ENCODE measurements around the gene PRCP. TPM values are rescaled to one million over a fixed set of nuclear protein-coding genes. Genes with fewer than 3 reads are reported as not detected.
A peak's percentile ranks its signal among the peaks of the same experiment; 100 is the strongest.

PRCP gene
- polyA plus RNA-seq, 1 donor, result 73.8 TPM

DNA sequence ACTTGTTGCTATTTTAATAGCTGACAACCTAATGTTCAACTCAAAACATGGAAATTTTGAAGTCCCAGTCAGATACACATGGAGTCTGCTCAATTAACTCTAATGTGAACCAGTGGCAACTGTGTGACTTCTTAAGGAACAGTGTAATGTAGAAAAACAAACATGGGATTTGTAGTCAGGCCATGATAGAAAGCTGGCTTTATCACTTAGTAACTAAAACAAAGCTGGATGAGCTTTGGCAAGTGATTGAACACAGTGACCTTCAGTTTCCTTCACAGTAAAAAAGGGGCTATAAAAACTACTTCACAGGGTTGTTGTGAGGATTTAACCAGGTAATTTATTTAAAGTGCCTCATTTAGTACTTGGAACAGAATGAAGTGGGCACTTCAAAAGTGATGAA is 62.6 kb downstream of the PRCP start:
- Histone ChIP-seq H3K27ac (ENCODE audit: low read length) (no peak overlapping the region), H3K36me3 (ENCODE audit: control insufficient read depth, insufficient read depth, low read length) (peaks cover 4% of the 10 kb centered on the region), H3K4me3 (ENCODE audit: low read length) (no peak overlapping the region), H3K27me3 (ENCODE audit: control insufficient read depth, insufficient read depth, low read length) (no peaks in the 10 kb centered on the region), H3K4me1 (ENCODE audit: control insufficient read depth, insufficient read depth, low read length) (no peaks in the 10 kb centered on the region), H3K9me3 (ENCODE audit: control insufficient read depth, low read depth, low read length) (no peaks in the 10 kb centered on the region)
- peak in 1 of 2 donors; percentile 42 for DNase-seq

DNA sequence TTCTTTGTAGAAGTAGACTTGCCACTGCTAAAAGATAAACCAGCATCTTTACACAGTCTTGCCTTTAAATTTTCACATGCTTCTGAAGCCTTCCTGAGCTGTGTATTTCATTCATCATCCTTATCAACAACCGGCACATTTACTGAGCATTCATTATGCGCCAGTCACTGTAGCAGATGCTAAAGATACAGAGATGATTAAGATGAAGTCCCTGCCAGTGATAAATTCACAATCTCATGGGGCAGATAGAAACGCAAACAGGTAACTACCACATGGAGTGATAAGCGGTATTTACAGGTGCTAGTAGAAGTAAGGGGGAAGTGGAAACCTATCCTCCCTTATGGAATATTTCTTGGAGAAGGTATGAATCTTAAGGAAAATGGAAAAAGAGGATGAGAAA is 67.2 kb downstream of the PRCP start:
- WGBS (ENCODE audit: insufficient coverage, low lambda C conversion rate), result 40% methylated on average over 2 of the region's 4 CpGs
- no peak for DNase-seq
- Histone ChIP-seq H3K36me3 (ENCODE audit: control insufficient read depth, insufficient read depth, low read length) (no peaks in the 10 kb centered on the region), H3K9me3 (ENCODE audit: control insufficient read depth, low read depth, low read length) (no peaks in the 10 kb centered on the region), H3K27ac (ENCODE audit: low read length) (no peak overlapping the region), H3K27me3 (ENCODE audit: control insufficient read depth, insufficient read depth, low read length) (no peaks in the 10 kb centered on the region), H3K4me3 (ENCODE audit: low read length) (no peak overlapping the region), H3K4me1 (ENCODE audit: control insufficient read depth, insufficient read depth, low read length) (no peaks in the 10 kb centered on the region)

DNA sequence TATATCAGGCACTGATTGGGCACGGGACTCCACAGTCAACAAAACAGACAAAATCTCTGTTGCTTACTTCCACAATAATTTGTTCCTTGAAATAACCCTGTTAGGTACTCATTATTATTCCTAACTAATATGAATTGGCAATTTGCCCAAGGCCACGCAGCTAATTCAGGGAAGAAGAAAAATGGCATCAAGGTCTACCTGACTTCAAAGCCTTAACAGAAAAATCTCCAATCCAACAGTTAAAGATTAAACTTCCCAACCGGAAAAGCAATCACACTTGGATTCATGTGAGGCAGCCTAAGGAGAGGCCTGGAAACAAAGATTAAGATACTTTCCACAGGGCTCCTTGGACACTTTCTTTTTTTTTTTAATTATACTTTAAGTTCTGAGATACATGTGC is 68.9 kb downstream of the PRCP start:
- peak in 1 of 2 donors; percentile 68 for DNase-seq
- Histone ChIP-seq H3K27me3 (ENCODE audit: control insufficient read depth, insufficient read depth, low read length) (no peaks in the 10 kb centered on the region), H3K4me1 (ENCODE audit: control insufficient read depth, insufficient read depth, low read length) (no peaks in the 10 kb centered on the region), H3K36me3 (ENCODE audit: control insufficient read depth, insufficient read depth, low read length) (no peaks in the 10 kb centered on the region), H3K9me3 (ENCODE audit: control insufficient read depth, low read depth, low read length) (no peaks in the 10 kb centered on the region), H3K27ac (ENCODE audit: low read length) (no peak overlapping the region), H3K4me3 (ENCODE audit: low read length) (no peak overlapping the region)
- WGBS (ENCODE audit: insufficient coverage, low lambda C conversion rate), result 40% methylated on average over 1 of the region's 3 CpGs

DNA sequence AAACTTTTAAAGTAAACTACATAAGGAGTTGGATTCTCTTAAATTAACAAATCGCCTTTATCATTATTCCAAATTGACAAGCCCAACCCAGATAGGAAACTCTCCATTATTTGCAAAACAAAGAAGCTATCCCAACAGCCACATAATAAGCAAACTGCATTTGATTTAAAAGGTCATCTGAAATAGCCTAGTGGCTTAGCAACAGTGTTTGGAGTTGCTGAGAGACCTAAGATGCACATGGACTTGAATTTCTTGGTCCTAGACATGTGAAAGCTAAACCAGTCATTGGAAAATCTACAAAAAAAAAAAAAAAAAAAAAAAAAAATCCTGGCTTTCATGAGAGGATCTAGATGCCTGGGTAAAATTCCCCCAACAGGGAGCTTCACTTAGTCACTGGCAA is 69.5 kb downstream of the PRCP start:
- no CpG with 5 or more reads among the region's 1 CpG for WGBS (ENCODE audit: insufficient coverage, low lambda C conversion rate)

DNA sequence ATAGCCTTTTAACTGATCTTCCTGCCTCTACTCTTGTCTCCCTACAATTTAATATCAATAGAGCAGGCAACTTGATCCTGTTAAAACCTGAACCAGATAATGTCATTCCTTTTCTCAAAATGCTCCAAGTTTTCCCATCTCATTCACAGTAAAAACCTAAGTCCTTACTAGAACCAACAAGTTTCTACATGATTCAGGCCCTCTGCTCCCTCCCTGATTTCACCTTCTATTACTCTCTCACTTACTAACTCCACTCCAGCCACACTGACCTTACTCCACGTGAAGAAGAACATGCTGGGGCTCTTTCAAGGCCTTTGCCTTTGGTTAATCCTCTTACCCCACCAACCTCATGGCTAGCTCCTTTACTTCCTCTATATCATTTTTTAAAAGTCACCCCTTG is 71.1 kb downstream of the PRCP start:
- no peaks in the 10 kb centered on the region for H3K9me3 ChIP-seq (ENCODE audit: control insufficient read depth, low read depth, low read length)
- H3K27ac ChIP-seq (ENCODE audit: low read length), result no peak overlapping the region
- no peaks in the 10 kb centered on the region for H3K27me3 ChIP-seq (ENCODE audit: control insufficient read depth, insufficient read depth, low read length)
- no CpG with 5 or more reads among the region's 1 CpG for WGBS (ENCODE audit: insufficient coverage, low lambda C conversion rate)
- no peak overlapping the region for H3K4me3 ChIP-seq (ENCODE audit: low read length)
- H3K36me3 ChIP-seq (ENCODE audit: control insufficient read depth, insufficient read depth, low read length), result peaks cover 3% of the 10 kb centered on the region
- DNase-seq, result no peak
- peaks cover 4% of the 10 kb centered on the region for H3K4me1 ChIP-seq (ENCODE audit: control insufficient read depth, insufficient read depth, low read length)

More for the DNA sequence above, 69.5 kb downstream of the PRCP start:
- H3K4me1 ChIP-seq (ENCODE audit: control insufficient read depth, insufficient read depth, low read length), result no peaks in the 10 kb centered on the region
- no peak for DNase-seq
- no peak overlapping the region for H3K27ac ChIP-seq (ENCODE audit: low read length)
- H3K27me3 ChIP-seq (ENCODE audit: control insufficient read depth, insufficient read depth, low read length), result no peaks in the 10 kb centered on the region
- H3K9me3 ChIP-seq (ENCODE audit: control insufficient read depth, low read depth, low read length), result no peaks in the 10 kb centered on the region
- no peaks in the 10 kb centered on the region for H3K36me3 ChIP-seq (ENCODE audit: control insufficient read depth, insufficient read depth, low read length)
- no peak overlapping the region for H3K4me3 ChIP-seq (ENCODE audit: low read length)

DNA sequence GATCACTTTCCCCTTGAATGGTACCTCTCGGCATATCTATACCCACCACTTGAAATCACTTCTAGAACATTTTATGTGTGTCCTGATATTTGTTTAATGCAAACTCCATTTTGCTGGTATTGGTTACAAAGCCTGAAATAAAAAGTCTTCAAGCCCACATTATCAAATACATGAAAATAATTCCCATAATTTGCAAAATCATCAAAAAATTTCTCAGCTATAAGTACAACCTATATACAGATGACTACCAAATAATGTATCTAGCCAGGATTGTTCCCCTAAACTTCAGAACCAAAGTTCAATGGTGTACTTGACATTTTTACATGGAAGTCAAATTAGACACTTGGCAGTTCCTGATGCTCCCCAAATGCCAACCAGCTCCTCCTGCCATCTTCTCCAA is 71.8 kb downstream of the PRCP start:
- Histone ChIP-seq H3K27me3 (ENCODE audit: control insufficient read depth, insufficient read depth, low read length) (no peaks in the 10 kb centered on the region), H3K36me3 (ENCODE audit: control insufficient read depth, insufficient read depth, low read length) (peaks cover 3% of the 10 kb centered on the region), H3K27ac (ENCODE audit: low read length) (no peak overlapping the region), H3K9me3 (ENCODE audit: control insufficient read depth, low read depth, low read length) (no peaks in the 10 kb centered on the region), H3K4me1 (ENCODE audit: control insufficient read depth, insufficient read depth, low read length) (peaks cover 10% of the 10 kb centered on the region), H3K4me3 (ENCODE audit: low read length) (no peak overlapping the region)
- 100% methylated on average over 1 of the region's 1 CpG for WGBS (ENCODE audit: insufficient coverage, low lambda C conversion rate)
- DNase-seq, result no peak

DNA sequence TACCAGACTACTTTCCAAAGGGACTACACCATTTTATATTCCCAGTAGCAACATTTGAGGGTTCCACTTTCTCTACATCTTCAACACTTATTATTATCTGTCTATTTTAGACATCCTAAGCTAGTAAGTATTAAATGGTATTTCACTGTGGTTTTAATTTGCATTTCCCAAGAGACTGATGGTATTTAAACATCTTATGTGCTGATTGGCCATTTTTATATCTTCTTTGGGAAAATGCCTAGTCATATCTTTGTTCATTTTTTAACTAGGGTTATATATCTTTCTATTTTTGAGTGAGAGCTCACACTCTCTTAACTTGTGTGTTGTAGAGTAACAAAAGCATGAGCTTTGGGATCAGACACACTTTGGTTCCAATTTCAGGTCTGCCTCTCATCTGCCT is 73.7 kb downstream of the PRCP start:
- no peaks in the 10 kb centered on the region for H3K27me3 ChIP-seq (ENCODE audit: control insufficient read depth, insufficient read depth, low read length)
- H3K4me1 ChIP-seq (ENCODE audit: control insufficient read depth, insufficient read depth, low read length), result peaks cover 10% of the 10 kb centered on the region
- no peak overlapping the region for H3K27ac ChIP-seq (ENCODE audit: low read length)
- no peak for DNase-seq
- no peak overlapping the region for H3K4me3 ChIP-seq (ENCODE audit: low read length)
- peaks cover 3% of the 10 kb centered on the region for H3K36me3 ChIP-seq (ENCODE audit: control insufficient read depth, insufficient read depth, low read length)
- no peaks in the 10 kb centered on the region for H3K9me3 ChIP-seq (ENCODE audit: control insufficient read depth, low read depth, low read length)

DNA sequence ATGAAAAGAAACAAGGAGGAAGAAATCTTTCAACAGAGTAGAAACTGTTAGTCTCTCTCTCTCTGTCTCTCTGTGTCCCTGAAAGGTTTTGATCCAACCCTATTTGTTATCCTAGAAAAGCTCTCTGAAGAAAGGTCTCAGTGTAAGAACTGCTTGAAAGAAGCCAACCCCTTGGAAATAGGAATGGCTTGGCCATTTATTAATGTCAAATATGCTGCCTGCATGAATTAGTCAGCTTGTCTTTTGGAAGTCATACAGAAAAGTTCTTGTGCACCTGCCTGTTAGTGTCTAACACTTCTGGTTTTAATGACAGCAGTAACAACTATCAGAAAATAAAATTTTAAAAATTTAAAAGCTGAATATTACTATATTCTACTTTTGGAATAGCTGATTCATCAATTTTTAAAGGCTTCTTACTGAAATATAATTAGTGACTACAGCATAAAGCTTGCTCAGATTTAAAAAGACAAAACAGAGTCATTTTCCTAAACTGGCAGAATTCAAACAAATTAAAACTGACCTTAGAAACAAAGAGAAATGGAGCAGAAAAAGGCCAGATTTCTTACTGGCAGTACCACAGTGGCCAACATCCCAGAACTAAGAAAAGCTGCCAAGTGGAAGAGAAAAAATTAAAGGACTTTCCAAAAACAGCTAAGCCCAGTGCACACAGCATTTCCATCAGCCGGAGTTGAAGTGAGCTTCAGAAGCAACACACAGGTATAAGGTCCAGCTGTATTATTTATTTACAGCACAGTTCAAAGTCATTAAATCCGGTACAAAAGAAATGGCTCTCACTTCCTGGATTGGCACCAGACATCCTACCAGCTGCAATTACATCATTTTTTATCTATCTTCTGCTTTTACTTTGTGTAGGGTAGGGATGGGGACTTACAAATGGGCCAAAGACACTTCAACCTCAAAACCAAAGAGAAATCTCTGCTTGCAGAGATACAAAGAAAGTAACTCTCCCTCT is 76.3 kb downstream of the PRCP start:
- Histone ChIP-seq H3K9me3 (ENCODE audit: control insufficient read depth, low read depth, low read length) (no peaks in the 10 kb centered on the region), H3K27ac (ENCODE audit: low read length) (peak overlapping the region; percentile 21), H3K4me3 (ENCODE audit: low read length) (no peak overlapping the region), H3K36me3 (ENCODE audit: control insufficient read depth, insufficient read depth, low read length) (peaks cover 3% of the 10 kb centered on the region), H3K27me3 (ENCODE audit: control insufficient read depth, insufficient read depth, low read length) (no peaks in the 10 kb centered on the region), H3K4me1 (ENCODE audit: control insufficient read depth, insufficient read depth, low read length) (peaks cover 10% of the 10 kb centered on the region)
- DNase-seq, result peak; percentile 38 to 79
- no CpG with 5 or more reads among the region's 2 CpGs for WGBS (ENCODE audit: insufficient coverage, low lambda C conversion rate)

DNA sequence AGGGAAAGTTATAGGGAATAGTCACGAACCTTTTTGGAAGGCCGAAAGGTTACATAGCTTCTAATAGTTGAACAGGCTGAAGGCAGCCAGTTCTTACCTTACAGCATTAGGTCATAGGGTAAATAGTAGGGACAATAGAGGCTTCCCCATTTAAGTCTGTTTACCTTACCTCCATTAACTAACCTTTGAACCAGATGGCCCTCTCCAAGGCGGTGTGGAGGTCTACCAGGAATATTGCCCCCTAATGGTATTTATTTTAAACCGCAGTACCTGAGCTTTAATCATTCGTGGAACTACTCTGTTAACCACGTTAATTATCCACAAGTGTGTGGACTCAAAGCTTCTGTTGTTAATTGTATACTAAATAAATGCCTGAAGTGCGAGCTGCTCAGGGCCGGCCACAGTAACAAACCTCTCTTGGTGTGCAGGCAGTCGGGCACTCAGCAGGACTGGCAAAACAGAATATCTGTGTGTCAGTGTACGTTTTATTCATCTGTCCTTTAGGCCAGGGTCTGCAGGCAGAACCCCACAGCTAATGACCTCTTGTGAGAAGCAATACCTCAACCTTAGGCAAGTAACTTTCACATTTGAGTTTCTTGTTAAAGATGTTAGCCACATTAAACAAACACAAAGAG is 81.7 kb downstream of the PRCP start:
- Histone ChIP-seq H3K27ac (ENCODE audit: low read length) (no peak overlapping the region), H3K9me3 (ENCODE audit: control insufficient read depth, low read depth, low read length) (no peaks in the 10 kb centered on the region), H3K36me3 (ENCODE audit: control insufficient read depth, insufficient read depth, low read length) (no peaks in the 10 kb centered on the region), H3K4me3 (ENCODE audit: low read length) (no peak overlapping the region), H3K27me3 (ENCODE audit: control insufficient read depth, insufficient read depth, low read length) (no peaks in the 10 kb centered on the region), H3K4me1 (ENCODE audit: control insufficient read depth, insufficient read depth, low read length) (peaks cover under 1% of the 10 kb centered on the region)
- peak in 1 of 2 donors; percentile 54 for DNase-seq
- WGBS (ENCODE audit: insufficient coverage, low lambda C conversion rate), result 29% methylated on average over 2 of the region's 10 CpGs

DNA sequence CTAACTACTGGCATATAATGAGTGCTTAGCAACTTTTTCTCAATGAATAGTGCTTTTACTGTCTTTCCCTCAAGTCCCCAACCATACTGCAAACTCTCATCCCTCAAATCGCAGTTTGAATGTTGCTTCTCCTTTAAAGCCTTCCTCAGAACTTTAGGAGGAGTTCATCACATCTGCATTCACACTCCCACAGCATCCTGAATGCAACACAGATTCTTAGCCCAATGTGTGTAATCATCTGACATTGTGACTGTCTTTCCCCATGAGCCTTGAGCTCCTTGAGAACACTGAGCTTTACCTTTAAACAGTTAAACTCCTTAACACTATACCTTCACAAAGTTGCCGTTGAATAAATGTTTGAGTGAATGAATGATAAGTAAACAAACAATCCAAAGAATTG is 84.8 kb downstream of the PRCP start:
- Histone ChIP-seq H3K4me1 (ENCODE audit: control insufficient read depth, insufficient read depth, low read length) (no peaks in the 10 kb centered on the region), H3K27ac (ENCODE audit: low read length) (no peak overlapping the region), H3K36me3 (ENCODE audit: control insufficient read depth, insufficient read depth, low read length) (no peaks in the 10 kb centered on the region), H3K4me3 (ENCODE audit: low read length) (no peak overlapping the region), H3K27me3 (ENCODE audit: control insufficient read depth, insufficient read depth, low read length) (no peaks in the 10 kb centered on the region), H3K9me3 (ENCODE audit: control insufficient read depth, low read depth, low read length) (no peaks in the 10 kb centered on the region)
- 50% methylated on average over 1 of the region's 2 CpGs for WGBS (ENCODE audit: insufficient coverage, low lambda C conversion rate)
- DNase-seq, result no peak
